Trophoblast cell (in vitro differentiated cells and primary cell): ENCODE measurements around the gene VPS39.

Source experiments
- DNase-seq, 2 donors: peaks; one replicate each; pipeline ENCODE4 v3.0.0-alpha.2; 2016
- H2AFZ ChIP-seq: 2 replicates; pipeline ENCODE4 v1.6.1; 2013; ENCODE audit warnings: low read length, moderate library complexity, mild to moderate bottlenecking; ENCODE audit not compliant: insufficient read depth, poor library complexity
- H2AK5ac ChIP-seq: 2 replicates; pipeline ENCODE4 v1.6.1; 2013; ENCODE audit warnings: mild to moderate bottlenecking, low read length
- H2BK120ac ChIP-seq: 2 replicates; pipeline ENCODE4 v1.6.1; 2013; ENCODE audit warnings: low read length, mild to moderate bottlenecking, moderate library complexity; ENCODE audit not compliant: insufficient read depth, poor library complexity
- H2BK12ac ChIP-seq: 2 replicates; pipeline ENCODE4 v1.6.1; 2013; ENCODE audit warnings: mild to moderate bottlenecking, low read length, moderate library complexity
- H2BK5ac ChIP-seq: 2 replicates; pipeline ENCODE4 v1.6.1; 2013; ENCODE audit warnings: low read length, low read depth, moderate library complexity, mild to moderate bottlenecking; ENCODE audit not compliant: poor library complexity
- H3K14ac ChIP-seq: 2 replicates; pipeline ENCODE4 v1.6.1; 2013; ENCODE audit warnings: mild to moderate bottlenecking, low read length
- H3K18ac ChIP-seq: 2 replicates; pipeline ENCODE4 v1.6.1; 2013; ENCODE audit warnings: mild to moderate bottlenecking, low read length
- H3K23ac ChIP-seq: 2 replicates; pipeline ENCODE4 v1.6.1; 2013; ENCODE audit warnings: low read length
- H3K27ac ChIP-seq: 2 replicates; pipeline ENCODE4 v1.5.1; 2013; ENCODE audit warnings: low read depth, mild to moderate bottlenecking, inconsistent platforms, low read length, moderate library complexity
- H3K27me3 ChIP-seq: 2 replicates; pipeline ENCODE4 v1.6.1; 2013; ENCODE audit warnings: inconsistent platforms, mild to moderate bottlenecking, low read length, moderate library complexity; ENCODE audit not compliant: insufficient read depth
- H3K36me3 ChIP-seq, 2 experiments: 1 replicate in 1 of 2; 2 replicates in 1 of 2; pipeline ENCODE4 v1.6.1; 2013; ENCODE audit warnings: low read length in 2 of 2, mild to moderate bottlenecking in 2 of 2, moderate library complexity in 1 of 2; ENCODE audit not compliant: insufficient read depth in 2 of 2, control insufficient read depth in 1 of 2
- H3K4ac ChIP-seq: 2 replicates; pipeline ENCODE4 v1.6.1; 2013; ENCODE audit warnings: low read depth, mild to moderate bottlenecking, low read length, moderate library complexity
- H3K4me1 ChIP-seq, 2 experiments: 1 replicate in 1 of 2; 2 replicates in 1 of 2; pipeline ENCODE4 v1.6.1; 2013; ENCODE audit warnings: low read length in 2 of 2, mild to moderate bottlenecking in 2 of 2, moderate library complexity in 1 of 2; ENCODE audit not compliant: insufficient read depth in 2 of 2, control insufficient read depth in 1 of 2
- H3K4me2 ChIP-seq: 2 replicates; pipeline ENCODE4 v1.6.1; 2013; ENCODE audit warnings: inconsistent platforms, mild to moderate bottlenecking, low read length, moderate library complexity
- H3K4me3 ChIP-seq: 2 replicates; pipeline ENCODE4 v1.5.1; 2013; ENCODE audit warnings: mild to moderate bottlenecking, low read depth, low read length, inconsistent platforms
- H3K79me1 ChIP-seq: one replicate; pipeline ENCODE4 v1.6.1; 2013; ENCODE audit warnings: low read length
- H3K79me2 ChIP-seq: 2 replicates; pipeline ENCODE4 v1.6.1; 2013; ENCODE audit warnings: low read length, mild to moderate bottlenecking; ENCODE audit not compliant: control insufficient read depth, insufficient read depth, poor library complexity
- H3K9ac ChIP-seq: 2 replicates; pipeline ENCODE4 v1.6.1; 2013; ENCODE audit warnings: mild to moderate bottlenecking, low read length
- H3K9me3 ChIP-seq: 2 replicates; pipeline ENCODE4 v1.6.1; 2013; ENCODE audit warnings: low read depth, mild to moderate bottlenecking, control low read depth, inconsistent platforms, low read length; ENCODE audit not compliant: insufficient read depth
- H4K12ac ChIP-seq: 2 replicates; pipeline ENCODE4 v1.6.1; 2013; ENCODE audit warnings: low read depth, mild to moderate bottlenecking, low read length, moderate library complexity
- H4K8ac ChIP-seq: 2 replicates; pipeline ENCODE4 v1.6.1; 2013; ENCODE audit warnings: low read depth, mild to moderate bottlenecking, low read length, moderate library complexity
- H4K91ac ChIP-seq: one replicate; pipeline ENCODE4 v1.6.1; 2013; ENCODE audit warnings: low read depth, mild to moderate bottlenecking, low read length, moderate library complexity
- WGBS: extraction: QIAGEN DNeasy Blood & Tissue Kit; methylation state at CpG from one replicate; pipeline ENCODE4 v1.1.7; 2013; ENCODE audit warnings: missing lambda C conversion rate; ENCODE audit not compliant: insufficient read length, insufficient coverage; ENCODE audit errors: extremely low coverage; 5-methylcytosine and 5-hydroxymethylcytosine counted together

Gene VPS39

DNA sequence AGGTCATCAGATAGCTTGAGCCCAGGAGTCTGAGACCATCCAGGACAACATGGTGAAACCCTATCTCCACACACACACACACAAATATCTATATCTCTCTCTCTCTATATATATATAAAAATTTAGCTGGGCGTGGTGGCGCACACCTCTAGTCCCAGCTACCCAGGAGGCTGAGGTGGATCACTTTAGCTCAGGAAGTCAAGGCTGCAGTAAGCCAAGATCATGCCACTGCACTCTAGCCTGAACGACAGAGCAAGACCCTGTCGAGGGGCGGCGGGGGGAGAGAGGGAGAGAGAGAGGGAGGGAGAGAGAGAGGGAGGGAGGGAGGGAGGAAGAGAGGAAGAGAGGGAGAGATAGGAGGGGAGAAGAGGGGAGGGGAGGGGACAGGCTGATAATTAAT is 79.6 kb downstream of the VPS39 start:
- no peak overlapping the region for H4K91ac ChIP-seq
- H3K4ac ChIP-seq: no peak overlapping the region
- H3K4me1 ChIP-seq: no peaks in the 10 kb centered on the region
- no peak overlapping the region for H3K18ac ChIP-seq
- H3K9me3 ChIP-seq: no peaks in the 10 kb centered on the region
- H2AFZ ChIP-seq: no peak overlapping the region
- no peaks in the 10 kb centered on the region for H3K36me3 ChIP-seq
- H3K27me3 ChIP-seq: no peaks in the 10 kb centered on the region
- H2AK5ac ChIP-seq: no peak overlapping the region
- no peak overlapping the region for H4K8ac ChIP-seq
- no peak overlapping the region for H3K27ac ChIP-seq
- no peak overlapping the region for H2BK12ac ChIP-seq
- DNase-seq: no peak
- H2BK120ac ChIP-seq: no peak overlapping the region
- no peak overlapping the region for H4K12ac ChIP-seq
- no peak overlapping the region for H3K4me3 ChIP-seq
- H3K79me1 ChIP-seq: no peaks in the 10 kb centered on the region
- H3K4me2 ChIP-seq: no peak overlapping the region
- no peak overlapping the region for H3K9ac ChIP-seq
- no peak overlapping the region for H2BK5ac ChIP-seq
- H3K23ac ChIP-seq: no peak overlapping the region
- no peaks in the 10 kb centered on the region for H3K79me2 ChIP-seq
- H3K14ac ChIP-seq: no peak overlapping the region
- no CpG with 5 or more reads among the region's 6 CpGs for WGBS

DNA sequence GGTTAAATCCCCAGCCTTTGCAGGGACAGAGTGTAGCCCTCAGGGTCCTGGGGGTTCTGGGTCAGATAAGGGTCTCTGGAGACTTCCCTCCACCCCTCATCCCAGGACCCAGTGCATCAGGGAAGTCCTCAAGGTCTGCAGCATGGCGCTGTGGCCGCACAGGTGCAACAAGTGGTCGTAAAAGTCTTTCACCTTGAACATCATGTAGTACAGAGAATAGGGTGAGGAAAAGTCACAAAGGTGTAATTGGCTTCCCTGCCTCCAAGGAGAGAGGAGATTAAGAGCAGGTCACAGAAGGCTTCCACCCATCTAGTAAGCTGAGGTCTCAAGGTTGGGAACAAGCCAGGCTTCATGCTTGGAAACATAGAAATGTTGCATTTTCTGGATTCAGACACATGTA is 84.6 kb downstream of the VPS39 start:
- Histone ChIP-seq H3K27me3 (no peaks in the 10 kb centered on the region), H3K14ac (no peak overlapping the region), H3K4me3 (no peak overlapping the region), H3K4me2 (no peak overlapping the region), H2AFZ (no peak overlapping the region), H4K12ac (no peak overlapping the region), H3K9me3 (no peaks in the 10 kb centered on the region), H4K8ac (no peak overlapping the region), H3K18ac (no peak overlapping the region), H4K91ac (no peak overlapping the region), H3K79me2 (no peaks in the 10 kb centered on the region), H2AK5ac (no peak overlapping the region), H3K23ac (no peak overlapping the region), H3K79me1 (no peaks in the 10 kb centered on the region), H3K4ac (no peak overlapping the region), H3K36me3 (no peaks in the 10 kb centered on the region), H2BK120ac (no peak overlapping the region), H2BK12ac (no peak overlapping the region), H3K27ac (no peak overlapping the region), H3K9ac (no peak overlapping the region), H3K4me1 (no peaks in the 10 kb centered on the region), H2BK5ac (no peak overlapping the region)
- WGBS: no CpG with 5 or more reads among the region's 3 CpGs
- DNase-seq: no peak

DNA sequence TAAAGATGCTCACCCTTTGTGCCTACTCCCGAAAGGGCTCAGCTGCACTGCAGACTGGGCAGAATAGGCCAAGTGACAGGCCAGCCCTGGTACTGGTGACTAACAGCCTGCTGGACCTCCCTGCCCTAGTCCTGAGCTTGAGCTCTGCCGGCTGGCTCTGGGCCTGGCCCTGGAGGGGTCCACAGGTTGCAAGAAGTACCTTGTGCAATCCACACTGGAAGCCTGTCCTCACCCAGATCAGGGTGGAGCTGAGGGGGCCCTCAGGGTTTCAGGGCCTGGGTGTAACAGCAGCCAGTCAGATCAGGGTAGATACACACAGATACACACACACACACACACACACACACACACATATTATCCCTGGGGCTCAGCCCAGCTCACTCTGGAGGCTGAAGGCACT is 86.4 kb downstream of the VPS39 start:
- H3K9ac ChIP-seq: no peak overlapping the region
- no peak overlapping the region for H3K23ac ChIP-seq
- H2AK5ac ChIP-seq: no peak overlapping the region
- no peak overlapping the region for H4K91ac ChIP-seq
- H2BK5ac ChIP-seq: no peak overlapping the region
- no peak overlapping the region for H2BK120ac ChIP-seq
- no peak overlapping the region for H3K27ac ChIP-seq
- no peaks in the 10 kb centered on the region for H3K79me1 ChIP-seq
- H3K79me2 ChIP-seq: no peaks in the 10 kb centered on the region
- WGBS: no CpG with 5 or more reads among the region's 2 CpGs
- no peaks in the 10 kb centered on the region for H3K27me3 ChIP-seq
- H3K18ac ChIP-seq: no peak overlapping the region
- no peak overlapping the region for H2AFZ ChIP-seq
- no peak overlapping the region for H3K4ac ChIP-seq
- no peaks in the 10 kb centered on the region for H3K36me3 ChIP-seq
- no peak overlapping the region for H3K4me3 ChIP-seq
- H2BK12ac ChIP-seq: no peak overlapping the region
- no peak overlapping the region for H4K12ac ChIP-seq
- H3K14ac ChIP-seq: no peak overlapping the region
- no peaks in the 10 kb centered on the region for H3K4me1 ChIP-seq
- no peaks in the 10 kb centered on the region for H3K9me3 ChIP-seq
- H4K8ac ChIP-seq: no peak overlapping the region
- peak; percentile 45 to 71 for DNase-seq
- no peak overlapping the region for H3K4me2 ChIP-seq

- Histone ChIP-seq H3K27ac (no peak overlapping the region), H4K12ac (no peak overlapping the region), H3K4ac (no peak overlapping the region), H3K9me3 (no peaks in the 10 kb centered on the region), H3K4me3 (no peak overlapping the region), H3K4me1 (no peaks in the 10 kb centered on the region), H2BK5ac (no peak overlapping the region), H4K8ac (no peak overlapping the region), H3K4me2 (no peak overlapping the region), H3K27me3 (no peaks in the 10 kb centered on the region), H4K91ac (no peak overlapping the region), H3K23ac (no peak overlapping the region), H2BK12ac (no peak overlapping the region), H3K36me3 (no peaks in the 10 kb centered on the region), H3K79me1 (no peaks in the 10 kb centered on the region), H3K9ac (no peak overlapping the region), H2AK5ac (no peak overlapping the region), H2BK120ac (no peak overlapping the region), H3K18ac (no peak overlapping the region), H3K14ac (no peak overlapping the region), H2AFZ (no peak overlapping the region), H3K79me2 (no peaks in the 10 kb centered on the region)
- no CpG with 5 or more reads among the region's 6 CpGs for WGBS
- peak in 1 of 2 donors; percentile 25 for DNase-seq
Measured at GRCh38 chr15:42121021-42121420, 87.1 kb downstream of the VPS39 start.
